HPDE6-E6E7 (cell line): ENCODE measurements around the gene SCN4B.

Experiments used
- DNase-seq: peaks from one replicate; pipeline ENCODE4 v3.0.0; 2011; ENCODE audit warnings: missing footprints; ENCODE audit errors: extremely low spot score

SCN4B gene

DNA sequence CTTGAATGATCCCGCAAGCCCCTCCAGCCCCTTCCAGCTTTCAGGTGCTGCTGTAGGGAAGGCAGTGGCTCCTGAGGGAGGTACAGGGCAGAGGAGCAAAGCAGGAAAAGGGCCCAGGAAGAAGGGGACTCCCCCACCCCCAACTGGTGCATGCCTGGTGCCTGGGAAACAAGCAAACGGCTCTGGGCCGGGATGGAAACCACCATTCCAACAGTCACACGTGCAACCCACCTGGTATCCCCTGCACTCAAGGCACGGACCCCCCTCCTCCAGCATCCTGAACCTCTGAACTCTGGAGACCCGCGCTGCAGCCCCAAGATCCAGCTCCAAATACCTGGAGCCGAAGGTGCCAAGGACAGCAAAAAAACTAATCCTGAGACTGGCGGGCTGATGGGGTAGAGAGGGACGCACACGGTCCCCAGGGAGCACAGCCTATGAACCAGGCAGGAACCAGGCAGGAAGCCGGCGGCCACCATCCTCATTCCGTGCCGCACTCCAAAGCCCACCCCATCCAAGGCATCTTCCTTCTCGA lies 537 bp downstream of the SCN4B start:
- no peak for DNase-seq

DNA sequence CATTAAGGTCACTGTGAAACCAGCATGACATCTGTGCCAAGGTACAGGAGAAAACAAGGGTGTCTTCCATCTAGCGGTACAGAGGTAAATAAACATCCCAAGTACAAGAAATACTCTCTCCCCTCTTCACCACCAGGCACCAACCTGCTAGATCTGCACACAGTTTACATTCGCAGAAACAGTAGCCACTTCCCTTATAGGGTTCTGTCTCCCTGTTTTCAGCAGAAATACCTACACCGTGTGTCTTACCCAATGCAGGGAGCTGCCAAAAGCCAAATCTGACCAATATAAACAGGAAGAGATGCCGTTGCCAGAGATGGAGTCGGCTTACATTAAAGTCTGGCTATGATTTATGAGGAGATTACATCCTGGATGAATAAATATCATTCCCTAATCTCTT lies 1.2 kb downstream of the SCN4B start:
- no peak for DNase-seq

DNA sequence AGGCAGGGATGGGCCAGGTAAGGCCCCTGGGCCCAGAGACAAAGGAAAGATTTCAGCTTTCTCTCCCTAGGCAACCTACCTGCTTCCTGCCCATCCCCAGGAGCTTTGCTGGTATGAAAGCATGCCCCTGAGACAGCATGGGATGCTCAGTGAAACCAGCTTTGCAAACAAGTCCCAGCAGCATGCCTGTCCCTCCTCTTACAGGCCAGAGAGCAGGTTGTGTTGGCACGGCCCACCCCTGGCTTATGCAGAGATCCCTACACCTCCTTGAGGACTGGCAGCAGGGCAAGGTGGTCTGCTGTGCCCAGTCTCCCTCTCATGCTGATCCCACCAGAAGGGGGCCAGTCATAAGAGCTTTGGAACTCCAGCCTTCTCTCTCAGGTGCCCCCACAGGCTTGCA lies 3.1 kb downstream of the SCN4B start:
- no peak for DNase-seq

DNA sequence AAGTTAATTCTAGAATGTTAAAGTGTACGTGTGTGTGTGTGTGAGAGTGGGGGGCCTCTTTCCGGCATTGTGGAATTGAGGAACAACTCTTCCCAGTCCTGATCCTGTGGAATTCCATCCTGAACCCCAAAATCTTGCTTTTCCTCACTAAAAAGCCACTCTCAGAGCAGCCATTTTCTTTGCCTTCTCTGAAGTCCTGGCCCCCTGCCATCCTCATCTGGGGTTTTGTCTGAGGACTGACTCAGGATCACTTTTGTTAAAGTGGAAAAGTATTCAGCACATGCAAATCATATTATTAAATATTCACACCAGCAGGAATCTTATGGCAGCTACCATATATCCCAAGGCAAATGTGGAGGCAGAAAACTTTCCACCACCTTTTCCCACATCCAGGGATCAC lies 3.8 kb downstream of the SCN4B start:
- DNase-seq = no peak

DNA sequence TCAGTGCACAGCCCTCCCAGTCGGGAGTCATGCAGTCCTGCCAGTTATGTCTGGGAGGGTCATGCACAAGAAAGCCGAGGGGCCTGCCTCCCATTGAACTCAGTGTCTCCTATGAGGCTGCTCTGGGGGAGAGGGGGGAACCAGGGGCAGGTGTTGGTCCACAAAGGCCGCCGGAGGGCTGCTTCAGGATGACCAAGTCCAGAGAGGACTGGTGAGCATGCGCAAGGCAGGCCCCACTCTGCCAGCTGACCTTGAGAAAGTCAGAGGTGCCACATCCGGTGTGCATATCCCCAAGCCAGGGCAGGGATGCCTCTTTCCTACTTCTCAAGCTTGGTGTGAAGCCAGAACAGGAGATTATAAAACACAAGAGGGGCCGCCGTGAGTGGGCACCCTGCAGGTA lies 4.4 kb downstream of the SCN4B start:
- DNase-seq = no peak

DNA sequence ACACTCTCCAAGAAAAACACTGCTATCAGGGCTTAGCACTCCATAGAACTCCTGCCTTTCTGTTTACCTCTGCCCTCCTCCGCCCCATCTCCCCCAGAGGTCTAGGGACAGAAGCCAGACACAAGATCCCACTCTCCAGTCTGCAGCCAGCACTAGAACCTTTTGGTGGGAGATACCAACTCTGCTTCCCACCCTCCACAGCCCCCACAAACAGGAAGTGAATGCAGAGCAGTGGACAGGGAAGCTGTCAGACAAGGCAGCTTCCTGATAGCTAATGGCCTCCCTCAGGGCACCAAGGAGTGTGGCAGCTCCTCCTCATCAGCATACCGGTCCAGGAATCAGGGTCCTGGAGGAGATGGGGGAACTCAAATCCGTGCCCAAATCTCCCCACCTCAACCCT lies 5.1 kb downstream of the SCN4B start:
- DNase-seq = no peak

DNA sequence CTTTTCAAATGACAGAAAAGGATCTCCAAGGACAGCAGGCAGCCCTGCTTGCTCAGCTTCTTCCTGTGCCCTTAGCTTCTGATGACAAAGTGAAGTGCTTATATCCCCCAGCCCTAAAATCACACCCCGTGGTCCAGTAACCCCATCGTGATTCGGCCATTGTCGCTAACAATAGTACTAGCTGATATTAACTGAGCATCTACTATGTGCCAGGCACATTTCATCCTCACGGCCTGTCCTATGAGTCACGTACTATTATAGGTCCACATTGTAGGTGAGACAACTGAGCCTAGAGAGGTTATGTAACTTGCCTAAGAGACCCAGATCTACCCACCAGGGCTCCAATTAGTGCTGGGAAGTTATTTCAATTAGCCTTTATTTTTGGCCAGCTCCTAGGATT lies 6.1 kb downstream of the SCN4B start:
- no peak for DNase-seq

DNA sequence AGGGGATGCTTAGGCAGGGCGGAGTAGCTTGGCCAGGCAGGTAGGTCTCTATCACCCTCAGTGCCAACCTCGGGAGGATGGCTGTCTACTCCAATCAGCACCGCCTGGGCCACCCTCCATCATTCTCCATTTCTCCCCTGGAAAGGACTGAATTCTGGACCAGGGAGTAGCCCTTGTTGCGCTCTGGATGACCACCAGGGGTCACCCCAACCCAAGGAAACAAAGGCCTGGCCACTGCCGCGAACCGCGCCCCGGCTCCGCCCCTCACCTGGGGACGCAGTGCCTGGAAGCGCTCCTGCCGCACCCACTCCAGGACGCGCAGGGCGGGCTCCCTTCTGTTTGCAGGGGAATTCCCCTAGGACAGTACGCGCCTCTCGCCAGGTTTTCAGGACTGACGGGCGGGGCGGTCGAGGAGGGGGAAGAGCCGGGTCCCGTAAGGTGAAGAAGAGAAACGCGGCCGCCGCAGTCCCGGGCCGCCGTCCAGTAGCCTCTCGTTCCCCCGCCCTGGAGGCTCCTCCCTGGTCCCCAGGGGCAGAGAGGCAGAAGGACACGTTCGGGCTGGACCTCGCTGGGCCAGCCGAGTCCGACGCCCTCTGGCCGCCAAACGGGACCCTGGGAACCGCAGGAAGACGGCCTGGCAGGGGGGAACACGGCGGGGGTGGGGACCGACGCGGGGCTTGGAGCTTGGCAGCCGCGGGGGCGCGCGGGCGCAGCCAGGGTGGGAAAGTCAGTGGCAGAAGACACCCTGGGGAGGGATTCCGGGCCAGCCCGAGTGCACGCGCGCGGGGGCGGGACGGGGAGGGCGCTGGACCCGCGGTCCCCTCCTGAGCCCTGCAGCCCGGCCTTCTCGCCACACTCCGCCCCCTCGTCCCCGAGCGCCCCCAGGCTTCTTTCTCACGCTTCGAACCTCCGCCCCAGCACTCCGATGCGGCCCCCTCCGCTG lies 7.1 kb downstream of the SCN4B start:
- peak; percentile 98 for DNase-seq

DNA sequence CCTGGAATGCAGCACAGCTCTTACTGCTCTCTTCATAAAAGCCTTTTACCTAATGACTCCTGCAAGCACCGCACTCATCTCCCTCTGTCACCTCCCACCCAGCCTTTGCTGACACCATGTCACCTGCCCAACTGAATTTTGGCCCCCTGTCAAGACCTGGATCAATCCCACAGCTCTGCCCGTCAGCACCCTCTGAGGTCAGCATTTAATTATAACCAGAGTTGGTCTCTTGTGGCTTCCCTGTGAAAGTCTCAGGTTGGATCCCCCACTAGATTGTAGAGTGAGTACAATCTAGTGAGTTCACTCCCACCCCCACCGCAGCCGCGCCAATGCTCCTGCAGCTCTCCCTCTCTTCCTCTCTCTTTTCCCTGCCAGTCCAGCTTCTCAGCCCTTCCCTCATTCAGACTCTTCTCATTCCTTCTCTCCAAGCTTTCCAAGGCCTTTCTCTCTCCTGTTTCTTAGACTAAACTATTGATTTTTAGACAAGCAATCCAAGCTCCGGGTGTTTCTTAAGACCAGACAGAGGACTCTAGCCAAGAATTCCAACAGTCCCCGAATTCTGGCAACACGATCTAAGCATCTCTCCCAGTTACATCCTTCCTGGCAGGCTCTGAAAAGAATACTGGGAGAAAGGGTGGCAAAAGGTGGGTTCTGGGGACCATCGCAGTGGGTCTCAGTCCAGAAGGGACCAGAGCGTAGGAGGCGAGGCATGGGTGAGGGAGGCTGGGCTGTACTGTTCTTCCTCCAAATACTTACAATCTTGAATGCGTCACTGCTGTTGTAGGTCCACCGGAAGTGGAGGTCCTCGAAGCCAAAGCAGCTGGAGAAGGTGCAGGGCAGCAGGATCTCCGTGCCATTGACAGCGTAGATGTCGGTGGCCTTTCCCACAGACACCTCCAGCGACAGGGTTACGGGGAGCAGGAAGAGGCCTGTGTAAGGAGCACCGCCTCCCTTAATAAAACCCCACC lies 8.0 kb downstream of the SCN4B start:
- no peak for DNase-seq

DNA sequence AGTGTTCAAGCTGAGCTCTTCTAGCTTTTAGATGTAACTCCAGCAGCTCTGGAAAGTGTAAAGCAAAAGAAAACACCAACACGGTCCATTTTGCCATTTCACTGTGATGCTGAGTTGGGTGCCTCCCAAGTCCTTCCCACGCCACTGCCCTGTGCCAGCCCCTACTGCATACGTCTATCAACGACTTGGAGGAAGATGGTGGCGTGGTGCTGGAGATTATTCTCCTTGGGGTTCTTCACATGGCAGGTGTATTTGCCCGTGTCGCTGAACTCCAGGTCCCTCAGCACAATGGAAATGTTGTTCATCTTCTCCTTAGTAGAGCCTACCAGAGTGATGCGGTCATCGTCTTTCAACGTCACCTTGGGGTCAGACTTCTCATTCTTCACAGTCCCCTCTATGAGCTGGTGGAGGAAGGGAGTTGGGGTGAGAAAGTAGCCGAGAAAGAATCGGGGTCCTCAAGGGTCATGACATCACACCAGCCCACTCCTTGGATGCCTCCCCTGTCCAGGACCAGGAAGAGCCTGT lies 8.9 kb downstream of the SCN4B start:
- no peak for DNase-seq

DNA sequence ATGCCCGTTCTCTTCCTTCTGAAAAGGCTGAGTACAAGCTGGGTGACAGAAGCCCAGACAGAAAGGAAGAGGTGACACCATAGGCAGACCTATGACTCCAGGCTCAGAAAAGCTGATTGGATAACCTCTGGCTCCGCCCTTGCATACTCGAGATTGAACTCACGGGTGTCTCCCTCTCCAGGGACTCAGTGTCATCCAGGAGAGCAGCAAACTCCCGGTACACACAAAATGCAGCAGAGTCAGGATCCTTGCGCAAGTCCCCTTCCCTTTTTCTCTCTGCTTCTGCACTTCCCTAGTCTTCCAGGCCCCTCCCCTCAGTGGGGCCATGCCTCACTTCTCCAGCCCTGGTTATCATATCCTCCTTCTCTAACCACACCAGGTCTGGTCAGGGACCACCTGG lies 9.8 kb downstream of the SCN4B start:
- no peak for DNase-seq

DNA sequence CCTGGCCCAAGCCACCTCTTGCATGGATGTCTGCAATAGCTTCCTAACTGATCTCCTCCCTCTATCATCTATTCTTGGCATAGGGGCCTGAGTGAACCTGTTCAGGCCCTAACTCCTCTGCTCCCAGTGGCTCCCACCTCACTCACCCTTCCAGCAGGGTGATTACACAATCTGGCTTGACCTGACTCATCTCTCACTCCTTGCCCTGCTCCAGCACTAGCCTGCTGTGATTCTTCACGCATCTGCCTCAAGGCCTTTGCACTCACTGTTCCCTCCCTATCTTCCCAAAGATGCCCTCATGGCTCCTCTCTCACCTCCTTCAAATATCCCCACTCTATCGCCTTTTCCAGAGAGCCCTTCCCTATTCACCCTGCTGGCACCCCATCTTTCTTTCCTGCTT lies 10.5 kb downstream of the SCN4B start:
- DNase-seq = peak; percentile 87

DNA sequence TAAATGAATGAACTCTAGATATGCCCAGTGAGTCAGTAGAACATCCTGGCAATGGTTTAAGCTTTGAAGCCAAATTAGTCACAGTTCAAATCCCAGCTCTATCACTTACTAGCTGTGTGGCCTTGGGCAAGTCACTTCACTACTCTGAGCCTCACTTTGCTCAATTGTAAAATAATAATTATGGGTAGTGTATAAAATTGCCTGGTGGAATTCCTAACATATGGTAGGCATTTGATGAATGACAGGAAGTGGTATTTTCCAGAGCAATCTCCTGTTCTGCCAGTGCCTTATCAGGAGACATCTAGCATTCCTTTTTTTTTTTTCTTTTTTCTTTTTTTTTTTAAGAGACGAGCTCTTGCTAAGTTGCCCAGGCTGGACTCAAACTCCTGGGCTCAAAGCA lies 13.0 kb downstream of the SCN4B start:
- DNase-seq = no peak

DNA sequence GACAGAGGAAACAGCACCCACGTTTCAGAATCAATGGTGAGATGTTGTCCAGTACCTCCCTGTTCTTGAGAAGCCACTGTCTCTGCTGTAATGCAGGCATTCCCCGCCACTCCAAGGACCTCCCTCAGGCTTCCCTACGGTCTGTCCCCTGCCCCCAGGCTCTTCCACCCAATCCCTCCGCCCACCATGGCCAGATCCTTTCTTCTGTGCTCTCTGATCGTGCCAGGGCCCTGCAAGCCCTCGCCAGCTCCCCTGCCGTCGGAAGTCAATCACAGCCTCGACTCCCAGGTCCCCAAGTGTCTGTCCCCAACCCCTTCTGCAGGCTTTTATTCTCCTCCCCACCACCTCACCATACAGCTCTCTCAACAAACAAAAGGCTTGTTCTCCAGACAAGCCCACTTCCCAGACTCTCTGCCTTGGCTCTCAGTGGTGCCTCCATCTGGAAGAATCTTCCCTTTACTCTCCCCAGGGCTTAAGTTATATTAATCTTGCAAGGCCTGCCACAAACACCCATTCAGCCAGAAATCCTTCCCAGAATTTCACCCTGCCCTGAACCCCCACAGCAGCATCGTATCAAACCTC lies 13.7 kb downstream of the SCN4B start:
- DNase-seq = no peak

DNA sequence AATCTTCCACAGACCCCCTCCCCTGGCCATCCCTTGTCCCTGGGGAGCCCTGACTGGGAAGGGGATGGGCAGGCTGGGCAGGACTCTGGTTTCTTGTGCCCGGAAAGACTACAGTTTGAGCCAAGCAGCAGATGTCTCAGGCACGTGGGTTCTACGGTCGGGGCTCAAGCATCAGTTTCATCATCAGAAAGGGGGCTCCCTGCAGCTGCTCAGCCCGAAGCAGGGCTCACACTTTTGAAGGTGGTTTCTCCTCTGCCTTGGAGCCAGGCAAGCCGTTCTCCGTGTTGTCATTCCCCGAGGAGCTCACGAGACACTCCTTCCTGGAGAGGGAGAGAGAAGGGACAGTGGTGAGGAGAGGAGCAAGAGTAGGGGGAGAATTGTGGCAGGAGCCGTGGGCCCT lies 15.8 kb downstream of the SCN4B start:
- no peak for DNase-seq

DNA sequence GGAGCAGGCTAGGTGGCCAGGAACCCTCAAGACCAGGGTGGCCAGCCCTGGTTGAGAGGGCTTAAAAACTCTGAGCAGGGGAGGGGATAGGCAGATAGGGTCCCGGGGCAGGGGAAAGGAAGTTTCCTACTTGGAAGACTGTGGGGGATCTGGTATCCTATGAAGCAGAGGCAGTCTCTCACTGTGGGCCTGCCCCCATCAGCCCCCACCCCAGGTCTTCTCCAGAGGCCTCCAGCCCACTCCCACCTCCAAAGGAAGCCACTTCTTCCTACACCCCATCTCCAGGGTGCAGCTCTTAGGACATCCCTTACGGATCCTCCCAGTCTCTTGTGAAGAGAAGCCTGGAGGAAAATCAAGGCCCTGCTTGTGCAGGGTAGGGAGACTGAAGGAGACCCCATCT lies 16.3 kb downstream of the SCN4B start:
- DNase-seq = no peak

DNA sequence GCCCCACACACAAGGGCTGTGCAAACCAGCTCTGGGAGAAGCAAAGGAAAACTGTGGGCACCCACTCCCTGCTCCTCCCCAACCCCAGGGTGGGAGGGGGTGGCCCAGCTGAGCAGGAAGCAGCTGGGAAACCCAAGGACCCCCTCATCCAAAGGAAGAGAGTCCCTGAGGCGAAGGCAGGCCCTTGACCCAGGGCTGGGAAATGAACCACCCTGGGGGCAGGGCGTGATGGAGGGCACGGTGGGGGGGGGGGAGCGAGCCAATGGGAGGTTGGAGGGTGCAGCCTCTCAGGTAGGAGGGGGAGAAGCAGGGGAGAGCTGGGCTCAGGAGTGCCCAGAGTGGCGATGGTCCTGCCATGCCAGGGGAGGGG lies 16.8 kb downstream of the SCN4B start:
- no peak for DNase-seq

DNA sequence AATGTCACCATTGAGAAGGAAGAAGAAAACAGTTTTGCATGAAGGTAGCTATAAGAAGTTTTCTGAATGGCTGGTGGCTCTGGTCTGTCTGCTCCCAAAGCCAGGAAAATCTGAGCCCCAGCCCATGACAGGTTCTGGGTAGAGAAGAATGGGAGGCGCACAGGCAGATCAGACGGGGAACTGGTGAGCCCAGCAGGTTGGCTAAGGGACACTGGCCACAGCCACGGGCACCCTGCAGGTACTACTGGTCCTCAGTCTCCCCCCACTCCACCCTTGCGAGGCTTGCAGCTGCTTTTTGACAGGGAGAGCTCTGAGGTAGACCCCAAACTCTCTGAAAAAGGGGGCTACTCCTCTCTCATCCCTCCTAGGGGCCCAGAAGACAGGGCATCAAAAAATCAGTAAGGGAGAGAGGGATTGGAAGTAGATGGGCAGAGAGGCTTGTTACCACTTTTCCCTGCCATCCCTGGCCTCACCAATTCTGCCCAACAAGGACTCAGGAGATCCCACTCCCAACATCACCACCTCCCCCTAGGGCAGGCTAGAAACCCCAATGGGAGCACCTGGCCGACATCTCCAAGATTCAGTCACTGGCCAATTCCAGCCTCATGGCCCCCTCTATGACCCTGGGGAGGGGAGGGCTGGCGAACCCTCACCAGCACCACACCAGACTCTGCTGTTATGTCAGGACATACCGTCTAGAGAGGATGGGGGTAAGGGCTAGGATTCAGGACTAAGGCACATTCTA lies 17.4 kb downstream of the SCN4B start:
- DNase-seq = no peak

DNA sequence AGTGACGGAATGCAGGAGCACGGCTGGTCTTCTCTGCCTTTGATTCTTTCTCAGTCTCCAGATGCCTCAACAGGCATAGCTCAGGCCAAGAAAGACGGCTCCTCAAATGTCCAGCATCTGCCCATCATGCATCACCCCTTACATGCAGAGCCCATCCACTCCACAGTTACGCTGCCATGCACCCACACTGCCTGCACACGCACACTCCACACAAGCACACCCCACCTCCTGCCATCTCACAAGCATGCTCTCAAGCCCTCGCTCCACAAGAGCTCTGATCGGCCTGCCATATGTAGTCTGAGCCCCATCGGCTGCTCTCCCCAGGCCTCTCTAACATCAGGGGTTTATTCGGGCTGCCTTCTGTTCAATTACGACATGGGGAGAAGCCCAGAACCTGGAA lies 18.8 kb downstream of the SCN4B start:
- no peak for DNase-seq

DNA sequence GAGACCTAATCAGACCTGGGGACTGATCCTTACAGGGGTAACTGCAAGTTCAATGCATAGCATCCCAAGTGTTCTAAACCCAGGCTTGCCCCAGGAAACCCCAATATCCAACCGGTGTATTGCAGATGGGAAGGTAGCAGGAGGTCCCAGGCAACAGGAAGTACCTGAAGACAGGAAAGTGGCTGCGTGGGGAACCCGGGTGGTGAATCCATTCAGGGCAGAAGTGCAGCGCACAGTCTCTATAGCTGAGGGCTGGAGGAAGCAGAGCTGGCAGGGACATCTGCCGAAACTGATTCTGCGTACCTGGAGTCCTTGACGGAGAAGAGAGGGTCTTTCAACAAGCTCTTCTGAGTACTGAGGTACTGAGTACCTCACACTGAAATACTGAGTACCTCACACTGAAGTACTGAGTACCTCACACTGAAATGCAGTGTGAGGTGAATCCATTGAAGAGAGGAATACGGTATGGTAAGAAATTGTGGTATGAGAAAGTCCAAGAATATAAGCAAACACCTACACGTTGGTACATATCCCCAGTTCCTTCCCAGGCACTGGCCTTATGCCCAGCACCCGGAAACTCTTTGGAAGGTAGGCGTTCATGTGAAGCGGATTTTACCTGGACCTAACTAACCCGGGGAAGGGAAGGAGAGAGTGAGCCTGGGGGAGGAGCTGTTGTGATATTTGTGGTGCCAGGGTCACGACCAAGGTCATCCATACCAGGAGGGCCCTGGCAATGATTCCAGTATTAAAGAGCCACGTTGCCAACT lies 20.1 kb downstream of the SCN4B start:
- DNase-seq = no peak
